Measurements from ENCODE around the gene RIBC2.

The RIBC2 gene

GRCh38 chr22:45413013-45413367 lies 503 bp upstream of the RIBC2 start:
- no peak for TF ChIP-seq CTCF (IDR thresholded peaks at IDR 0.05; ENCODE audit: insufficient read depth, low read length, missing control alignments)
- H3K4me3 ChIP-seq (ENCODE audit: low read depth, low read length): no peak overlapping the region
- POLR2A ChIA-PET: no interaction called here
- CTCF ChIA-PET: interaction anchor here (0.8 to 0.9 kb wide), 2 partner anchors 11 to 141 kb away, joined by 3 to 4 read pairs; no protein-coding TSS in a partner anchor
- no peak for DNase-seq (ENCODE audit: low read depth, low spot score)

- no peak overlapping the region for H3K4me3 ChIP-seq (ENCODE audit: low read depth, low read length)
- no peak for DNase-seq (ENCODE audit: low read depth, low spot score)
- POLR2A ChIA-PET: no interaction called here
- TF ChIP-seq CTCF (IDR thresholded peaks at IDR 0.05; ENCODE audit: insufficient read depth, low read length, missing control alignments): no peak
- CTCF ChIA-PET: interaction anchor here (1.7 kb wide), 1 partner anchor 19 kb away, joined by 3 read pairs; no protein-coding TSS in a partner anchor
These were observed 4.7 kb downstream of the RIBC2 start for GRCh38 chr22:45418056-45418769.

GRCh38 chr22:45418770-45419138 lies 5.3 kb downstream of the RIBC2 start:
- CTCF ChIA-PET: interaction anchor here (1.7 kb wide), 1 partner anchor 19 kb away, joined by 3 read pairs; no protein-coding TSS in a partner anchor
- POLR2A ChIA-PET: no interaction called here
- H3K4me3 ChIP-seq (ENCODE audit: low read depth, low read length): no peak overlapping the region
- no peak for DNase-seq (ENCODE audit: low read depth, low spot score)
- no peak for TF ChIP-seq CTCF (IDR thresholded peaks at IDR 0.05; ENCODE audit: insufficient read depth, low read length, missing control alignments)

- ChIA-PET POLR2A (no interaction called here), CTCF (no interaction called here)
- no peak overlapping the region for H3K4me3 ChIP-seq (ENCODE audit: low read depth, low read length)
- TF ChIP-seq CTCF (IDR thresholded peaks at IDR 0.05; ENCODE audit: insufficient read depth, low read length, missing control alignments): no peak
- DNase-seq (ENCODE audit: low read depth, low spot score): no peak
These were observed 6.5 kb downstream of the RIBC2 start for GRCh38 chr22:45420011-45420410.

GRCh38 chr22:45420539-45420938 lies 7.0 kb downstream of the RIBC2 start:
- H3K4me3 ChIP-seq (ENCODE audit: low read depth, low read length): no peak overlapping the region
- ChIA-PET CTCF (no interaction called here), POLR2A (no interaction called here)
- no peak for DNase-seq (ENCODE audit: low read depth, low spot score)
- no peak for TF ChIP-seq CTCF (IDR thresholded peaks at IDR 0.05; ENCODE audit: insufficient read depth, low read length, missing control alignments)

- CTCF ChIA-PET: interaction anchor here (0.9 to 1.8 kb wide), 2 partner anchors 15 to 320 kb away, joined by 3 to 6 read pairs; no protein-coding TSS in a partner anchor
- POLR2A ChIA-PET: no interaction called here
- H3K4me3 ChIP-seq (ENCODE audit: low read depth, low read length): no peak overlapping the region
- no peak for TF ChIP-seq CTCF (IDR thresholded peaks at IDR 0.05; ENCODE audit: insufficient read depth, low read length, missing control alignments)
- DNase-seq (ENCODE audit: low read depth, low spot score): no peak
These were observed 8.0 kb downstream of the RIBC2 start for GRCh38 chr22:45421349-45422055.
